SIG-M5 (cell line): Measurements from ENCODE around the gene HSD17B12.

ENCODE experiments used
- DNase-seq: peaks from one replicate; lab custom pipeline; 2025; lab: John Stamatoyannopoulos, UW

The HSD17B12 gene

DNA sequence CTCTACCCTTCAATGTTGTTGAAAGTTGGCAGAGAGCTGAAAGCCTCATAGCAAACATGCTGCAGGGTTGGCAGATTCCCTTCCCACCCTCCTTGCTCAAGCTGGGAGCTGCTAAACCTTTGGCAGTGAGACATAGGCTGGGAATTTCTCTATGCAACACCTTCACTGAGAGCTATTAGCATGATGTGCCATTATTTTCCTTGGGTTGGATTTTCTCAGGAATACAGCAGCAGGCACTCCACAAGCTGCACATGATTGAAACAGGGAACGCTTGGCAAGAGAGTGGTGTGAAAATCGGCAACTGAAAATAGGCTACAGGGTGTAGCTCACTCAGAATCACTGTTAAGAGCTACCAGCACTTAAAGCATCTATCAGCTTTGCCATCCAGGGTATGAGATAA is 190.5 kb downstream of the HSD17B12 start:
- DNase-seq = no peak

DNA sequence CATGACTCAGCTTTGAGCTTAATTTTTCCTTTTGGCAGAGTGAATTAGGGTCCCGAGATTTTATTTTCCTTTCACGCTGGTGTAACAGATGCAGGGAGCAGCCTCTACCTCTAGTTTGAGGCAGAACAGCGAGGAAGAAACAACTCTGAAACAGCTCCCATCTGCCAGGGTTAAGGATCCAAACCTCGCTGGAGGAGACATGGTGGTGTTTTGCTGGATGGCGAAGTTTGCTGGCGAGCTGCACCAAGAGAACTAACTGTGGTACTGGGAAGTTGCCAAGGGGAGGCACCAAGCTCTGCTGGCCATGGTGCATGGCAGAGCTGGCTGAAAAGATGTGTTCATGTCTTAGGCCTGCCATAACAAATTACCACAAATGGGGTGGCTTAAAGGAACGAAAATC is 192.5 kb downstream of the HSD17B12 start:
- DNase-seq = no peak

GRCh38 chr11:43874078-43874477 is 193.5 kb downstream of the HSD17B12 start:
- no peak for DNase-seq

GRCh38 chr11:43874738-43875137 is 194.2 kb downstream of the HSD17B12 start:
- DNase-seq = no peak

DNA sequence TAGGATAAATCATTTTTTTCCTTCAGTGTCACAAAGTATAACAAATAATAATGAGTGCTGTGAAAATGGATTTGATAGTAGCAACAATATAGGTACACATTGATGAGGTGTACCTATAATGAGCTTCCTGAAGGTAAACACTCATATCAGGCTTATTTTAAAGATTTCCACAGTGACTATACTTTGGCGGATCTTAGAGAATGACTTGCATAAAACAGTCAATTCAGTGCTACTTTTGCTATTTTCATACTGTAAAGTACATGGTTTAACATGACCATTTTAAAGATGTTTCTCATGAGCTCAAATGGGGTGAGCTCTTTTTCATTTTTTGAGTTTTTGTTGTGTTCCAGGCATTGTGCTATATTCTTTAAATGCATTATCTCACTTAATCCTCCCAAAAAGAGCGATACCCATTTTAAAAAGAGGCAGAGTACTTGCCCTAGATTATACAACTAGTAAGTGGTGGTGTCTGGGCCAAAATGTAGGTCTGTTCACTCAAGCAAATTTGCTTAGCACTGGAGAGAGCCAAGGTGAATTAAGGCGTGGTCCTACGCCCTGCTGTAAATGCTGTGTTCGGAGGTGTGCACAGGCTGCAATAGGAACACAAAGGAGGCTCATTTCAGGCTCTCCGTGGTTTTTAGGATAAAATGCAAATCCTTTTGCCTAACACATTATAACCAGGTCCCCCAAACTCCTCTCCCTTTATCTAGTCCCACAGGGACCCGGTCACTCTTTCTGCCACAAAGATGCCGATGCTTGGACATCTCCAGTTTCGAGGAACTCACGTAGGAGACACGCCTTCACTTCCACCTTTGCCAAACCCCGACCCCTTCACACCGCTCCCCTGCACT is 199.5 kb downstream of the HSD17B12 start:
- no peak for DNase-seq

- peak; percentile 46 for DNase-seq
These were observed 200.2 kb downstream of the HSD17B12 start, which contains the start of gene ALKBH3 for GRCh38 chr11:43880640-43881159. TSS of gene ALKBH3 (plus strand) at chr11:43880831. CDS start at chr11:43882653, 1,822 bp downstream.

DNA sequence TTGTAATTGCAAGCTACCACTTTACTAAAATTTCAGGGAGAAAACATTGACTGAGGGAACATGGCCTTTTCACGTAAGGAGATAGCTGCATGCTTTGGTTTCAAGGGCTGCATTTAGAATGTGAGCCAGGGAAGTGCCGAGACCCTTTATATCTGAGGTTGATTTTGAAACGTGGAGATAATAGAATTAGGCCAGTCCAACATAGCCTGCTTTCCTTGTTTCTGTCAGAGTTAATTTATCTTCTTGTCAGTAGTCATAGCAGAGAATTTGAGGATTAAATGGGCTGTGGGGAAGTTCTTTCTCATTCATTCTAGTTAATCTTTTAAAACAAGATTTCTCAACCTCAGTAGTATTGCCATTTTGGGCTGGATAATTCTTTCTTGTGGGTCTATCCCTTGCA is 212.3 kb downstream of the HSD17B12 start:
- no peak for DNase-seq

GRCh38 chr11:43894546-43894945 is 214.0 kb downstream of the HSD17B12 start:
- no peak for DNase-seq

- no peak for DNase-seq
These were observed 215.1 kb downstream of the HSD17B12 start for GRCh38 chr11:43895601-43896000.

DNA sequence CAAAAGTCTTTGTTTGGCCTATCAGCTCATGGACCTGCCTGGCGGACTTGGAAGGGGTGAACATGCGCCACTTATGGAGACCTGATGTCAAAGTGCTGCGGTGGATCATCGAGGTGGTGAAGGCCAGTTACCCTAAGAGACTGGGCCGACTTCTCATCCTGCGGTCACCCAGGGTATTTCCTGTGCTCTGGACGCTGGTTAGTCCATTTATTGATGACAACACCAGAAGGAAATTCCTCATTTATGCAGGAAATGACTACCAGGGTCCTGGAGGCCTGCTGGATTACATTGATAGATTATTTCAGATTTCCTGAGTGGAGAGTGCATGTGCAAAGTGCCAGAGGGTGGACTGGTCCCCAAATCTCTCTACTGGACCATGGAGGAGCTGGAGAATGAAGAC is 218.0 kb downstream of the HSD17B12 start:
- DNase-seq = no peak

DNA sequence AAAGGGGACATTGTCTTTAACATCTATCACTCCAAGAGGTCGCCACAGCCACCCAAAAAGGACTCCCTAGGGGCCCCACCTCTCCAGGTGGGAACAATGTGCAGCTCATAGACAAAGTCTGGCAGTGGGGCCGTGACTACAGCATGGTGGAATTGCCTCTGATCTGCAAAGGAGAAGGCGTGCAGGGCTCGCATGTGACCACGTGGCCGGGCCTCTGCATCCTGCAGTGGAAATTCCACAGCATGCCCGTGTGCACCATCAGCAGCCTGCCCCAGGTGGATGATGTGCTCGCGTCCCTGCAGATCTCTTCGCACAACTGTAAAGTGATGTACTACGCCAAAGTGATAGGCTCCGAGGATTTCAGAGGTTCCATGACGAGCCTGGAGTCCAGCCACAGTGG is 218.6 kb downstream of the HSD17B12 start:
- no peak for DNase-seq

DNA sequence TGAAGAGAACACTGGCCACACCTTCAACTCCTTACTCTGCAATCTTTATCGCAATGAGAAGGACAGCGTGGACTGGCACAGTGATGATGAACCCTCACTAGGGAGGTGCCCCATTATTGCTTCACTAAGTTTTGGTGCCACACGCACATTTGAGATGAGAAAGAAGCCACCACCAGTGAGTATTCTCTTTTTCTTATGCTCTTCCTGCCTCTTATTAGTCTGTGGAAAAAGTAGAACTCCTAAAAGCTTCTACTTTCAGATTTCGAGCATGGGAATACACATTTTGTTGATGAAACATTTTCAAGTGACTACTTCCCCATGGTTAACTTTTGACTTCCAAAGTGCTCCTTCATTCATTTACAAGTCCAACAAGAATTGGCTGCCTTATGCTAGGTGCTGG is 221.0 kb downstream of the HSD17B12 start:
- no peak for DNase-seq

GRCh38 chr11:43903078-43903477 is 222.5 kb downstream of the HSD17B12 start:
- DNase-seq = no peak

DNA sequence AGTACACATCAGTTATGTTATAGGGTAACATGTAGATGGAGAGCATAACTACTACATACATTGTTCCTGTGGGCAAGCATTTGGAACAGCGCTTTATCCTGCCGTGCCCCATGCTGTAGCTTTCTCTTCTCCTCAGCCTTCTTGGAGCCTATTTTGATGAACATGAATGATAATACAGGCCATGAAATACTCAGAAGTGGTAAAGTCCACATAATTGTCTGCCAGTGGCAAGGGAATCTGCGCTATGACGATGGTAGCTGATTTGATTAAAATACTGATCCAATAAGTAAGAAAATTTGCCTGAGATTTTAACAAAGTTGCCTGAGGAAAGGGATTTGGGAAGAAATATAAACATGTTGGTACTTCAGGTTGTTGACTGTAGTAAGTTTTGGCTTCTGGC is 223.4 kb downstream of the HSD17B12 start:
- no peak for DNase-seq

DNA sequence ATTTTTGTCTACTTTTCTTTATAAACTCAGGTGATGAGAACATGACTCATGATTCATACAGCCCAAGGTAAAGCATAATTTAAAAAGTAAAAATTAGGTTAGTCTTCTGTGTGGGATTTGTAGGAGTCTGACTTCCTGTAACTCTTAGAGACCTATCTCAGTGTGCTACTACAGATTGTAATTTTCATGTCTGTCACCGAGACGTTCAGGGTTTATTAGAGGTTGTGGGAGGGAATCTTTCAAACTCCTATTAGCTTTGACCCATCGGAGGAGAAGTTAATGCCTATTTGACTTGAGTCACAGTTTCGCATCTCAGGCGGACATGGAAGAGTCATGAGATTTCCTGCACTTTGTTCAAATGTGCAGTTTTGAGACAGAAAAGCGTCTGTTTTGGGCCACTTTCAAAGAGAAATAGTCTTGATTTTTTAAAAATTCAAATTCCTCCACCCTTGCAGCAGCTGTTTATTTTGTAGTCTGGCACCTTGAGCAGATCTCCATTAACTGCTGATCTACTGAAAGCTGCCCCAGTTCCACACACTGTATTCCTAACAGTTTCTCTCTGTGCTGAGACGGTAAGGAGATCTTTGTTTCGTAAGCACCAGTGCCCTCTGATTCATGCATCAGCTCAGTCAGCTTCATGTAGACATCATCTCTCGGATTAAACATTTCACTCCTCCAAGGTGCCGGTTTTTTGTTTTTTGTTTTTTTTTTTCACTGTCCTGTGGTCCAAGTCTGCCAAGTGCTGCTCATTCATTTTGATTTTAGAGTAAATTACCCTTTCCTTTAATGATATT is 224.4 kb downstream of the HSD17B12 start:
- DNase-seq = no peak

DNA sequence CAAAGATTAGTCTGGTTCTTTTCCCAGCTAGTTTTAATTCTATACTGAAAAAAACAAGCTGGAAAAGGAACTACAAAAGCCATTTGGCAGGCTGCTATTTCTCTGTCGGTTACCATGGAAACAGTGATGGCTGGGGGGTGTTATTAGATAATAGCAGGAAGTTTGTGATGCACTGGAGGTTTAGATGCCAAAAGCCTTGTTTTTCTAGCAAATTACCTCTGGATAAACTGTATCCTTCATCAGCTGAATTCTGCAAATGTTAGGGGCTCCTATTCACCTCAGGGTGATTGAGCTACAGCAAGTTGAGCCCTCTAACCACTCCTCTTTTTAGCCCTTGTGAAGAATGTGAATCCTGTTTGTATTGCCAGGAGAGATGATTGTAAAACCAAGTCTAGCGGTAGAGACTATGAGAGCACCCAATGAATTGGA is 225.3 kb downstream of the HSD17B12 start:
- no peak for DNase-seq
